Right lobe of liver (tissue), 6 donors: ENCODE results near the gene ACTR3C. TPM values are rescaled to one million over a fixed set of nuclear protein-coding genes. Genes with fewer than 3 reads are reported as not detected.

Experiments
- ATAC-seq, 4 donors: fragments of 200-7000 bp; cut with Tn5 transposase; one replicate each; pipeline ENCODE4 v1.9.1; 2020; ENCODE audit warnings: mild to moderate bottlenecking in 4 of 4, moderate library complexity in 4 of 4
- DNase-seq, 3 donors: peaks; one replicate each; pipeline ENCODE4 v3.0.0-alpha.2; 2020
- H3K27ac ChIP-seq, 3 donors: fragments of 200-600 bp; one replicate each; pipeline ENCODE4 v1.8.0; 2022
- H3K27me3 ChIP-seq, 2 donors: fragments of 200-600 bp; one replicate each; pipeline ENCODE4 v1.8.0; 2022
- H3K36me3 ChIP-seq, 4 donors: fragments of 200-600 bp; sonication (generic) in 1 of 4; one replicate each; pipeline versions ENCODE4 v1.5.1 to v1.8.0; 2017 to 2022; ENCODE audit warnings: control low read depth in 1 of 4
- H3K4me1 ChIP-seq, 4 donors: fragments of 200-600 bp; sonication (generic) in 1 of 4; one replicate each; pipeline versions ENCODE4 v1.5.1 to v1.8.0; 2017 to 2022; ENCODE audit warnings: control low read depth in 1 of 4
- H3K4me3 ChIP-seq, 3 donors: fragments of 200-600 bp; one replicate each; pipeline ENCODE4 v1.8.0; 2022
- H3K9me3 ChIP-seq, 4 donors: fragments of 200-600 bp; sonication (generic) in 1 of 4; one replicate each; pipeline versions ENCODE4 v1.5.1 to v1.8.0; 2017 to 2022; ENCODE audit warnings: control low read depth in 1 of 4
- CTCF ChIP-seq, 4 donors: fragments of 200-600 bp in 3 of 4; fragments of 450-650 bp in 1 of 4; IDR thresholded peaks; one replicate each; pipeline versions ENCODE4 v1.5.1 to v1.8.0; 2016 to 2022; ENCODE audit warnings: antibody characterized with exemption in 4 of 4, mild to moderate bottlenecking in 2 of 4
- POLR2A ChIP-seq: fragments of 450-650 bp; IDR thresholded peaks from one replicate; pipeline ENCODE4 v1.6.1; 2017; ENCODE audit warnings: antibody characterized with exemption, mild to moderate bottlenecking
- WGBS: methylation state at CpG from one replicate; pipeline ENCODE4 v1.1.6; 2018; ENCODE audit warnings: low coverage, low lambda C conversion rate; ENCODE audit not compliant: insufficient coverage; ENCODE audit errors: missing lambda C conversion rate; 5-methylcytosine and 5-hydroxymethylcytosine counted together
- intact Hi-C, 2 donors: fragments of 100-400 bp; cut with DNase I; formaldehyde crosslinking; loops; one replicate each; pipeline versions ENCODE4 v1.11.2 to v1.14.1; 2022
- total RNA-seq, 6 experiments: library from RNA; depleted of rRNA in 2 of 6; stranded (reverse); fragments of >200 nt in 2 of 6; fragmentation: NEBNext Ultra II Directional in 3 of 6; extraction: Animal tissue kit (Norgen Biotek cat#: 25700) in 3 of 6; gene quantifications; one replicate each; pipeline versions ENCODE4 v1.1.0 to v1.2.4, GENCODE V29; 2016 to 2023
- donor health status: DM: no; HTN: yes; CAD: no.
- donor health status: DM: no; HTN: no; CAD: no.
- donor health status: DM: no; HTN: no; CAD: no.
- donor health status: DM: no; HTN: yes; CAD: no.
- donor health status: DM: no; HTN: yes; CAD: no.

The ACTR3C gene
- total RNA-seq, 6 experiments from 2014 or later = 30.0 to 36.5 (median 32.7) TPM

DNA sequence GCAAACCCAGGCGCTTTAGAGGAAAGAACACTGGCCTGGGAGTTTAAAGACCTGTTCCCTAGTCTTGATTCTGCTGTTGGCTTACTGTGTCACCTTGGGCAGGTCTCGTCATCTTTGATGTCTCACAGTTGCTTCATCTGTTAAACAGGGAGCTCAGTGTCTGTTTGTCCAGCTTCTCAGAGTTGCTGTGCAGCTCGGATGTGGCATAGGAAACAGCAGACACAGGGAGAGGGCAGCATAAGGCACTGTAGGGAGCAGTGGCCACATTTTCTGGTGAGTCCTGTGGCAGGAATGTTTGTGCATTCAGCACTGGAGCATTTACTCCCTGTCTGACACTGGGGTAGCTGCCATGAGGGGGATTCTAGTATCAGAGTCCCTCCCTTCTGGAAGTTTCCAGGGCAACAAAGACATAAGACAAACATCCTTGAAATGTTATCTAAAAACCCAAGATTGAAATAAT, 47.3 kb upstream of the ACTR3C start:
- H3K36me3 ChIP-seq = peaks cover 0 to 28% (median 10%) of the 10 kb centered on the region in 4 donors
- H3K4me1 ChIP-seq = peaks cover 0 to 33% (median 14%) of the 10 kb centered on the region in 4 donors
- ATAC-seq = peak in 1 of 4 donors; percentile 8
- H3K4me3 ChIP-seq = no peak overlapping the region
- peak overlapping the region in 1 of 3 donors; percentile 96 for H3K27ac ChIP-seq
- no peak for TF ChIP-seq CTCF (IDR thresholded peaks at IDR 0.05)
- TF ChIP-seq POLR2A = no peak
- H3K27me3 ChIP-seq = no peaks in the 10 kb centered on the region
- DNase-seq = no peak
- 55% methylated on average over 2 of the region's 3 CpGs for WGBS
- H3K9me3 ChIP-seq = no peaks in the 10 kb centered on the region
- intact Hi-C loops = no loop called here

DNA sequence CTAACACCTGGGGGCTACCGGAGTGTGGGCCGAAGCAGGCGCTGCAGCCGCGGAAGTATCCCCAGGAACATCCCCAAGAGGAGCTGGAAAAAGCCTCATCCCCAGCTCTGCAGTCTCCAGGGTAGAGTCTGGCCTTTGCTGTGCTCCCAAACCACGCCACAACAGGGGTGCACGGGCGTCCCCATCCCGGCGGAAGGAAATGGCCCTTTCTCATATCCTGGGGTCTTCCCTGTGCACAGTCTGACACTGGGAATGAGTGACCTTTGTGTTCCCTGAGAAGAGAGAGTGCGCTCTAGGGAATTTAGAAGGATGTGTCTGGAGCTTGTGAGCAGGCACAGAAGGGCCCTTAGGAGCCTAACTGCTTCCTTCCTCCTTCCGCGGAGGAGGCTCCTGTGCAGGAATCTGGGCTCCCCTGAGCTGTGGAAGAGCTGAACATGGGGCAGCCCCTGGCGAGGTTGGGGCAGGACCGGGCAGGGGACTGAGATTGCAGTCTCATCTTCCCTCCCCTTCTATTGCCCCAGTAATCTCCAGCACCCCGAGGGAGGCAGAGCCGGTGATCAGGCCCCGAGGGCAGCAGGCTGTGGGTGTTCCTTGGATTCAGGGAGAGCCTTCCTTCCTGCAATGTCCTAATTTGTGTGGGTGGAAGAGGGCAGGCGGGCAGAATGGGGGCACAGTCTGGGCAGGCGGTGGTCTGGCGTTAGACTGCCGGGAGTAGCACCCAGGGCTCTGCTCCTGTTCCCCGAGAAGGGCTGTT, 46.6 kb upstream of the ACTR3C start:
- intact Hi-C loops = no loop called here
- WGBS = 9% methylated on average over 6 of the region's 23 CpGs
- Histone ChIP-seq H3K9me3 (no peaks in the 10 kb centered on the region), H3K4me3 (peak overlapping the region; percentile 95 to 99 (median 97)), H3K27me3 (no peaks in the 10 kb centered on the region), H3K27ac (peak overlapping the region; percentile 85 to 98 (median 96)), H3K36me3 (peaks cover 0 to 28% (median 10%) of the 10 kb centered on the region in 4 donors), H3K4me1 (peaks cover 0 to 27% (median 12%) of the 10 kb centered on the region in 4 donors)
- ATAC-seq (peak in 1 of 4 donors; percentile 1), DNase-seq (no peak)
- TF ChIP-seq POLR2A = no peak
- no peak for TF ChIP-seq CTCF (IDR thresholded peaks at IDR 0.05)

DNA sequence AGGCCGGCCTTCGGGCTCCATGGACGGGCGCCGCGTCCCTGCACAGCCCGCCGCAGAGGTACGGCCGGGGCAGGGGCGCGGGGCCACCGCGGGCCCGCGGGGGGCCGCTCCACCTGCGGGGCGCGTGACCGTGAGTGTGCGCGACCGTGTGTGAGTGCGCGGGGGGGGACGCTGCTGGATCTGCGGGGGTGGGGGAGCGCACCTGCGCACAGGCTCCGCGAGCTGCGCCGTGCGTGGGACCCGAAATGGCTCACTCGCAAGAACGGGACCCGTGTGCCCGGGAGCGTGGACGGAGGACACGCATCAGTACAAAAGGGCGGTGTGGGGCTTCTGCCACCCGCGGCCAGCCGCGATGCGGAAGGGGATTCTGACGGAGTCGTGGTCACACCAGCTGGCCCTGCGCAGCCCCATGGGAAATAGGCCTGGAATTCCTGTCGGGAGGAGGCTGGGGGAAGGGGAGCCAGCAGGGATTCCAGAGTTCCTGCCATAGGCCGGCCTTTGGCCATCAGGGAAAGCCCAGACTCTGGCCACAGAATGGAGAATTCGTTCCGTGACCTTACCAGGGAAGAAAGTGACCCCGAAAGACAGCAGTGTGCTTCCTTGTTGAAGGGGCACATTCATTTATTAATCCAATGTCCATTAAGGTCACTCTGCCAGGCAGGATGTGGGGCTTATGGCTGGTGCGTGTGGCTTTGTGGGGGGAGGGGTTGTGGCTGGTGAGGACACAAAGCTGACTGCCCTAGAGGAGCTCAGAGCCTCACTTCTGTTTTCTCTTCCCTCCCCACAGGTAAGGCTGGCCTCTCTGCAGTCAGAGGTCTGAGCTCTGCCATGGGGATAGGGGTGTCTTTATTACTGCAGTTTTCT, 45.8 kb upstream of the ACTR3C start:
- peak; percentile 55 to 63 (median 61) for ATAC-seq
- H3K4me3 ChIP-seq = peak overlapping the region; percentile 95 to 99 (median 97)
- no peaks in the 10 kb centered on the region for H3K27me3 ChIP-seq
- DNase-seq = peak; percentile 75 to 85 (median 79)
- intact Hi-C loops = no loop called here
- peaks cover 0 to 23% (median 10%) of the 10 kb centered on the region in 4 donors for H3K36me3 ChIP-seq
- 0% methylated on average over 4 of the region's 58 CpGs for WGBS
- peak overlapping the region; percentile 85 to 98 (median 96) for H3K27ac ChIP-seq
- TF ChIP-seq CTCF (IDR thresholded peaks at IDR 0.05) = no peak
- TF ChIP-seq POLR2A = no peak
- H3K9me3 ChIP-seq = no peaks in the 10 kb centered on the region
- H3K4me1 ChIP-seq = peaks cover 0 to 24% (median 11%) of the 10 kb centered on the region in 4 donors

DNA sequence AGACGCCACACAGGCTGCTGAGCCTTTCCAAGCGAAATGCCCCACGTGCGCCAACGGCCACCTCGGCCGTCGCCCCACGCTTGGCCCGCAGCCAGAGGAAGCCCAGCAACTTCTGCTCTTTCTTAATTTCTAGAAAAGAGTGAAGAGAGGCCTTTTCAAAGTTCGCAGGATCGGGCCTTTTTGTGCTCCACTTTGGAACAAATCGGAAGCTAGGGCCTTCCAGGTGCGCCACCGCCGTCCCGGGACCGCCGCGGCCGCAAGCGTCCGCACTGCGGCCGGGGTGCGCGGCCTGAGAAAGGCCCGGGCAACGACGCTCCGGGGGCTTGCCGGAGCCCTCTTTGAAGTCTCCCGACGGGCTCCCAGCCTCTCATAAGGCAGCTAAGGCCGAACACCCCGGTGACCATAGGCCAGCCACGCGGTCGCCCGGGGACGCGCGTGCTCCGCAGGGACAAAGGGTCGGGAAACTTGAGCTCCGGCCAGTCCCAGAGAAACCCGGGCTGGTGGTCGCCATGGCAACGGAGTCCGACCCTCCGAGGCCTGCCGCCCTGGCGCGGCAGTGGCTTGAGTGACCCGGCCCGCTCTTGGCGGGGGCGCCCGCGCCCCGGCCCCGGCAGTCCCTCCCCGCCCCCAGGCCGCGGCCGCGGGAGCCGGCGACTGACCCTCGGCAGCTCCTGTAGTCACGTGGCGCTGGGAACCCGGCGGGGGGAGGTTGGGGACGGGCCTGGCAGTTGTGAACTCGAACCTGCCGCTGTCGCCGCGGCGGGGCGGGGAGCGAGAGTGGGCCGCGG, 44.9 kb upstream of the ACTR3C start, which contains the start of gene REPIN1:
TSS of gene REPIN1 (plus strand) at position 727 of the 788 bp plus-strand sequence. CDS start 890 bp downstream, outside the sequence.
- peak; percentile 66 to 81 (median 78) for ATAC-seq

More for the DNA sequence above, 44.9 kb upstream of the ACTR3C start, which contains the start of gene REPIN1:
- Histone ChIP-seq H3K4me3 (peak within 1 kb of the TSS; percentile 95 to 99 (median 97)), H3K27ac (peak within 1 kb of the TSS; percentile 85 to 98 (median 96)), H3K27me3 (no peaks in the 10 kb centered on the region), H3K36me3 (peaks cover 0 to 16% (median 7%) of the 10 kb centered on the region in 4 donors), H3K9me3 (no peaks in the 10 kb centered on the region), H3K4me1 (peaks cover 0 to 21% (median 11%) of the 10 kb centered on the region in 4 donors)
- peak; percentile 86 for TF ChIP-seq POLR2A
- no peak for TF ChIP-seq CTCF (IDR thresholded peaks at IDR 0.05)
- DNase-seq = peak; percentile 93 to 96 (median 95)
- intact Hi-C loops = no loop called here
- WGBS = 0% methylated on average over 12 of the region's 85 CpGs
